ENCODE measurements around the gene ACER3. TPM values are rescaled to one million over a fixed set of nuclear protein-coding genes. Genes with fewer than 3 reads are reported as not detected.
A peak's percentile ranks its signal among the peaks of the same experiment; 100 is the strongest.

Gene ACER3
- polyA plus RNA-seq, 3 donors, result 22.9 to 45.4 (median 23.6) TPM

- no peak overlapping the region for H3K4me3 ChIP-seq (replicated peaks in 1 of 3; ENCODE audit: low read depth in 2 of 3, low read length in 3 of 3)
- no peak overlapping the region for H3K27ac ChIP-seq (ENCODE audit: low read depth in 1 of 2, low read length in 2 of 2)
- TF ChIP-seq, protein P1, sequence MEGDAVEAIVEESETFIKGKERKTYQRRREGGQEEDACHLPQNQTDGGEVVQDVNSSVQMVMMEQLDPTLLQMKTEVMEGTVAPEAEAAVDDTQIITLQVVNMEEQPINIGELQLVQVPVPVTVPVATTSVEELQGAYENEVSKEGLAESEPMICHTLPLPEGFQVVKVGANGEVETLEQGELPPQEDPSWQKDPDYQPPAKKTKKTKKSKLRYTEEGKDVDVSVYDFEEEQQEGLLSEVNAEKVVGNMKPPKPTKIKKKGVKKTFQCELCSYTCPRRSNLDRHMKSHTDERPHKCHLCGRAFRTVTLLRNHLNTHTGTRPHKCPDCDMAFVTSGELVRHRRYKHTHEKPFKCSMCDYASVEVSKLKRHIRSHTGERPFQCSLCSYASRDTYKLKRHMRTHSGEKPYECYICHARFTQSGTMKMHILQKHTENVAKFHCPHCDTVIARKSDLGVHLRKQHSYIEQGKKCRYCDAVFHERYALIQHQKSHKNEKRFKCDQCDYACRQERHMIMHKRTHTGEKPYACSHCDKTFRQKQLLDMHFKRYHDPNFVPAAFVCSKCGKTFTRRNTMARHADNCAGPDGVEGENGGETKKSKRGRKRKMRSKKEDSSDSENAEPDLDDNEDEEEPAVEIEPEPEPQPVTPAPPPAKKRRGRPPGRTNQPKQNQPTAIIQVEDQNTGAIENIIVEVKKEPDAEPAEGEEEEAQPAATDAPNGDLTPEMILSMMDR (IDR thresholded peaks at IDR 0.05), result no peak
- H3K36me3 ChIP-seq (replicated peaks in 1 of 2; ENCODE audit: control insufficient read depth in 1 of 2, insufficient read depth in 2 of 2, low read length in 2 of 2), result peaks cover 5 to 30% of the 10 kb centered on the region in 2 donors
- H3K9ac ChIP-seq (ENCODE audit: insufficient read depth, low read length, poor library complexity, severe bottlenecking), result no peak overlapping the region
- DNase-seq, result no peak
- no peak overlapping the region for H2AFZ ChIP-seq (ENCODE audit: insufficient read depth, low read depth, low read length, poor library complexity, severe bottlenecking)
- Mint-ChIP-seq H3K36me3 (peaks cover 38 to 45% of the 10 kb centered on the region in 2 donors), H3K4me3 (no peak overlapping the region), H3K4me1 (peaks cover 5% of the 10 kb centered on the region), H3K9me3 (peaks cover 10 to 16% (median 13%) of the 10 kb centered on the region in 7 donors), H3K27me3 (ENCODE audit: low read depth in 3 of 3) (no peaks in the 10 kb centered on the region), H3K27ac (peak overlapping the region in 1 of 7 donors; percentile 44)
- no CpG with 5 or more reads among the region's 1 CpG for WGBS (ENCODE audit: insufficient coverage)
- peaks cover 83% of the 10 kb centered on the region for H4K20me1 ChIP-seq (ENCODE audit: insufficient read depth, low read length)
- H3K9me3 ChIP-seq (replicated peaks in 1 of 2; ENCODE audit: control insufficient read depth in 1 of 2, insufficient read depth in 1 of 2, low read length in 2 of 2), result peaks cover 0 to 6% of the 10 kb centered on the region in 2 donors
- H3K27me3 ChIP-seq (ENCODE audit: control insufficient read depth in 2 of 2, insufficient read depth in 2 of 2, low read length in 2 of 2), result no peaks in the 10 kb centered on the region
- no peaks in the 10 kb centered on the region for H3K4me1 ChIP-seq (ENCODE audit: control insufficient read depth in 1 of 2, insufficient read depth in 2 of 2, low read length in 2 of 2)
- peaks cover 37% of the 10 kb centered on the region for H3K79me2 ChIP-seq (ENCODE audit: insufficient read depth, low read length)
- intact Hi-C loops (cut with micrococcal nuclease), result no loop called here
- no peak overlapping the region for H3K4me2 ChIP-seq (replicated peaks; ENCODE audit: extremely low read depth, low read length, poor library complexity, severe bottlenecking)
These were observed 86.5 kb downstream of the ACER3 start for GRCh38 chr11:76947190-76947589.

DNA sequence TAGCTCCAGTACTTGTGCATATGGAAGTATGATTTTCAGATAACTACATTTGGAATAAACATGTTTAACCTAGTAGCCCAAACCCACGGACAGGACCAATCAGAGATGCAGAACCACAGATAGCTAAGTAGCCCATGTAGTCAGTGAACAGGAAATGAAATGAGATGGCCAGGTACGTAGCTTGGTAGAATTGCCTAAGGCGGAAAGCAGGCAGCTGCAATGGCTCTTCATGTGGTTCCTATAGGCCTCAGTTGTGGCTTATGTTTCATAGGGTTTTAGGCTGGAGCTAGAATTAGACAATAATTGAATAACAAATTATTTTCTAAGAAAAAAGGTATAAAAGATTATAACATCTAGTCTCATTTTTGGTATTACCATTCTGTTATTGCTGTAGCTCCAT, 87.1 kb downstream of the ACER3 start:
- peaks cover 40 to 45% of the 10 kb centered on the region in 2 donors for H3K36me3 Mint-ChIP-seq

More for the DNA sequence above, 87.1 kb downstream of the ACER3 start:
- Histone ChIP-seq H3K4me2 (replicated peaks; ENCODE audit: extremely low read depth, low read length, poor library complexity, severe bottlenecking) (no peak overlapping the region), H4K20me1 (ENCODE audit: insufficient read depth, low read length) (peaks cover 80% of the 10 kb centered on the region), H3K4me3 (replicated peaks in 1 of 3; ENCODE audit: low read depth in 2 of 3, low read length in 3 of 3) (no peak overlapping the region), H3K9ac (ENCODE audit: insufficient read depth, low read length, poor library complexity, severe bottlenecking) (no peak overlapping the region), H3K9me3 (replicated peaks in 1 of 2; ENCODE audit: control insufficient read depth in 1 of 2, insufficient read depth in 1 of 2, low read length in 2 of 2) (peaks cover 0 to 6% of the 10 kb centered on the region in 2 donors), H3K36me3 (replicated peaks in 1 of 2; ENCODE audit: control insufficient read depth in 1 of 2, insufficient read depth in 2 of 2, low read length in 2 of 2) (peaks cover 5 to 33% of the 10 kb centered on the region in 2 donors), H2AFZ (ENCODE audit: insufficient read depth, low read depth, low read length, poor library complexity, severe bottlenecking) (no peak overlapping the region), H3K27ac (ENCODE audit: low read depth in 1 of 2, low read length in 2 of 2) (no peak overlapping the region), H3K79me2 (ENCODE audit: insufficient read depth, low read length) (peaks cover 38% of the 10 kb centered on the region), H3K27me3 (ENCODE audit: control insufficient read depth in 2 of 2, insufficient read depth in 2 of 2, low read length in 2 of 2) (no peaks in the 10 kb centered on the region), H3K4me1 (ENCODE audit: control insufficient read depth in 1 of 2, insufficient read depth in 2 of 2, low read length in 2 of 2) (no peaks in the 10 kb centered on the region)
- Mint-ChIP-seq H3K9me3 (peaks cover 10 to 17% (median 12%) of the 10 kb centered on the region in 7 donors), H3K27me3 (ENCODE audit: low read depth in 3 of 3) (no peaks in the 10 kb centered on the region), H3K4me1 (peaks cover 6% of the 10 kb centered on the region), H3K4me3 (no peak overlapping the region), H3K27ac (no peak overlapping the region)
- TF ChIP-seq, protein P1 (IDR thresholded peaks at IDR 0.05), result no peak
- 70% methylated on average over 2 of the region's 3 CpGs for WGBS (ENCODE audit: insufficient coverage)
- intact Hi-C loops (cut with micrococcal nuclease), result no loop called here
- DNase-seq, result no peak

All from CD14-positive monocyte (primary cell).